ENCODE data around the gene SFMBT2. TPM values are rescaled to one million over a fixed set of nuclear protein-coding genes. Genes with fewer than 3 reads are reported as not detected.
"Not testable (repeated sequence)": the region's sequence is repeated elsewhere in the genome, so short reads cannot be mapped to it uniquely, and the experiment has no call there.

Gene SFMBT2
- total RNA-seq, 1 experiment from 2014 or later = 4.0 TPM

DNA sequence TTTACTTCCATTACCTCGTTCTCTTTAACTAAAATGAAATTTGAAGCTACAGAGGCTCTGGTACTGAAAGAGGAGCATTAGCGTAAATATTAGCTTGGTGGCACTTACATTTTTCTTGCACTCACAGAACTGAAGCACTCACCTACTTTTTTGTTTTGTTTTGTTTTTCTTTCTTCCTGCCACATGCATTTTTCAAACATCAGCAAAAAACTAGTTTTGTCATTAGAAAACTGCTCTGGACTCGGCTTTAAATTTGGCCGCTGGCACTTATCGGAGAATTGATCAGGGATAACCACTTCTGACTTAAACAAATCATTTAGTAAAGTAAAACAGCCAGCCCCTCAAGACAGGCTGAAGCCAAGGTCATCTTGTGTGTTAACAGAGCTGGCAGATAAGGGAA is 216.3 kb downstream of the SFMBT2 start:
- DNase-seq (ENCODE audit: extremely low read depth, low read depth) = no peak

DNA sequence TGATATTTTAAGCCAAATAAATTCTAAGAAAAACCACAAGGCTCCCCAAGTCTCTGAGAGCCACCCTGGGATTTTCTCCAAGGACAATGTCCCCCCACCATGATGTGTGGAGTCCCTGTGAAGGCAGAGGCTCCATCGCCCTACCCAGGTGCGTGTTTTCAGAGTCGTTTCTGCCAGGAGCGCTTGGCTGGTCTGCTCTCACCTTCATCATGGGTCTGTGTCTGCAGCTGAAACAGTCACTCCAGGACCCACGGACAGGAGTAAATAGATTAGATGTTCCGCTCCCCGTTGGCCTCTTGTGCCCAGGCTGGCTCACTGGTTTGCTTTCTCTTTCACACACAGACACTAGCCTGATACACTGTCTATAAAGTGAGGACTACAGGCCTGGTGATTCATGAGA is 217.5 kb downstream of the SFMBT2 start:
- no peak for DNase-seq (ENCODE audit: extremely low read depth, low read depth)

DNA sequence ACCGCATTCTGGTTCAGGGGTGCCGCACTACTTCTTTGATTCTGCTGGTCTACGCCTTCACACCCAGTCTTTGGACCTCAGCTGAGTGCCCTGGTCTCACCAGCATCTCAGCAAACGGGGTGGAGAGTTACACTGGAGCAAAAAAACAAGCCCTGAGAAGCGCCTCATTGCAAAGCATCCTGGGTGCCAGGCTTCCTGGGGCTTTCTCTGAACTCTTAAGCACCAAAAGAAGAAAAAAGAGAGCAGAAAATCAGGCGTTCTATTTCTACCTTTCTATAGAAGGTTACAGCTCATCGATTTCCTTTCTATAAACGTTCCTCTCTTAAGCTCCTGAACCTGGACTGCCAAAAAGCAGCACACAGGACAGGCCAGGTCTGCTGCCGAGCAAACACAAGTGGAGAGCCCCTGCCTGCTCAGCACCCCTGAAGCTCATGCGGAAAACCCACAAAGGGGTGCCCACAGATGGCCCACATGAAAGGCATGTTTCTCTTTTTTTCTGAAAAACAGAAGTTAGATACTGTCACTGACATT is 217.9 kb downstream of the SFMBT2 start:
- DNase-seq (ENCODE audit: extremely low read depth, low read depth) = no peak

DNA sequence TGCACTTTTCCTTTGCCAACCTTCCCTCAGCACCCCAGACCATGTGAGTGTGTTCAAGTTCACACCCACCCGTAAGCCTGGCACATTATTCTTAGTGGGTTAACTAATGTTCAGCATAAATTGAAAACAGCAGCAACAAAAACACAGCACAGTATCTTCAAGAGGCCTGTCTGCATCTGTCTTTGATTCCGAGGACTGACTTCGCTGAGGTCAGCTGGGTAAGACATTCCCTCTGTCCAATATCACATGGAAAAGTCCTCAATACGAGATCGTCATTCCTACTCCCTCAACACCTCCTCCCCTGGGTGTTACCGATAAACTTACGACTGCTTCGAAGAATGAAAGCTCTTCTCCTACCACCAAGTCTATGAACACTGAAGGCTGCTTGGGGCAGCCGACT is 218.8 kb downstream of the SFMBT2 start:
- no peak for DNase-seq (ENCODE audit: extremely low read depth, low read depth)

DNA sequence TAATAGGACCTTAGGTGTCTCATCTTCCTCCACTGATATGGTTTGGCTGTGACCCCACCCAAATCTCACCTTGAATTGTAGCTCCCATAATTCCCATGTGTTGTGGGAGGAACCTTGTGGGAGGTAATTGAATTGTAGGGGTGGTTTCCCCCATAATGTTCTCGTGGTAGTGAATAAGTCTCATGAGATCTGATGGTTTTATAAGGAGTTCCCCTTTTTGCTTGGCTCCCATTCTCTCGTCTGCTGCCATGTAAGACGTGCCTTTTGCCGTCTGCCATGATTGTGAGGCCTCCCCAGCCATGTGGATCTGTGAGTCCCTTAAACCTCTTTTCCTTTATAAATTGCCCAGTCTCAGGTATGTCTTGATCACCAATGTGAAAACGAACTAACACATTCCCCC is 220.1 kb downstream of the SFMBT2 start:
- not testable (repeated sequence) for DNase-seq (ENCODE audit: extremely low read depth, low read depth)

DNA sequence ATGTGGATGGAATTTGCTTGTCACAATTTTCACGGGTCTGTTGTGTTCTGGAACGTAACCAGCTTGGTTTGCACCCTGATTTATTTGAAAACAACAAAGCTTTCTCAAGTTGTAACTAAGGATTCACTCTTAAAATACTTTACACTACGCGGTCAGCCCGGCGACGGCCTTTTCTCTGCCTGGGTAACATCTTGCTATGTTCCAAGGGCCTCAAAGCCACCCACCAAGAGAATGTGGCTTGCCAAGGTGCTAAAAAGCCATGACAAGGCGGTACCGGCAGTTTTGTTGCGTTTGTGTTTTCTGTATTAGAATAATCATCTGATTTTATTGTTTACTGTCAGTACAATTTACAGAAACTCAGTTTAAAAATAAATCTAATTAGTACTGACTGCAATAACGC is 220.9 kb downstream of the SFMBT2 start:
- no peak for DNase-seq (ENCODE audit: extremely low read depth, low read depth)

DNA sequence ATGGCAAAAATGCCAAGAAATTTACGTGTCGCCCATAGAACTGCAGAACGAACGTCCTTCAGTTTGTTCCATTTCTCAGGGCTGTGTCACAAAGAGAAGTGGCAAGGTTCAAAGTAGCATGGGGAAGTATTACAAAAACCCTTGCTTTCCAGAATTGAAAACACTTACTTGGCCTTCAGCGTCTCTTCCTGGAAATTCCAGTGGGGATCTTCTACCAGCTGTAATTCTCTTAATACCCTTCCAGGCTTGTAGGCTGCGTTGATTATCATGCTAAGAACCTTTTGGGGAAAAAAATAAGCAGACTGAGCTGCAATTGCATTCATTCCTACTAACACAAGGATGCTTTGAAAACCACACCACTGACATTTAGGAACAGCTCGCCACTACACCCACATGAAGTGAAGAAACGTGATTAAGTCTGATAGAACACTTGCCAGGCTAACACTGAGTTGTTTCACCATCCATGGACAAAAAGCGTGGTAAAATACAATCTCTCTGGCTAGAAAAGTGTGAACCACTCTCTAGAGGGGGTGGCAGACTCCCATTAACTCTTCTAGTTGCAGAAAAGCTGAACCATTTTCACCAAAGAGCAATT is 222.3 kb downstream of the SFMBT2 start:
- DNase-seq (ENCODE audit: extremely low read depth, low read depth) = no peak

DNA sequence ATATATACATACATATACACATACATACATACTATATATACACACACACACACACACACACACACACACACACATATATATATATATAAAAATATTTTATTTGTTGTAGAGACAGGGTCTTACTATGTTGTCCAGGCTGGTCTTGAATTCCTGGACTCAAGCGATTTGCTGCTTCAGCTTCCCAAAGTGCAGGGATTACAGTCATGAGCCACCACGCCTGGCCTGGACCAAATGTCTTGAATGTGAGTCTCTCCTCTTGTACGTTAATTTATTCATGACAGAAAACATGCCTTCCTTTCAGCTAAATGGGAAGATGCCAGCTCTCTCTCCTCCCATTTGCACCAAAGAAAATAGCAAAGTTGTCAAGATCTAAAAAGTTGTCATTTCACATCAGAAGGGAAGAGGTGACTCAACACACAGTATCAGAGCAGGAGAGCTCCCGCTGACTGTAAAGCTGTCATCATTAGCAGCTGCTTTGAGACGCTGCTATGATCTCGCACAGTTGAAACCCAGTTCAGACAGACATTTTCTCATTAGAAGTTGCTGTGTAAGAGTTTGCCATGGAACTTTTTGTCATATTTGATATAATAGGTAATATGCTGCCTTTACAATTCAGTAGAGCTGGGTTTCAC is 224.3 kb downstream of the SFMBT2 start:
- DNase-seq (ENCODE audit: extremely low read depth, low read depth) = no peak

DNA sequence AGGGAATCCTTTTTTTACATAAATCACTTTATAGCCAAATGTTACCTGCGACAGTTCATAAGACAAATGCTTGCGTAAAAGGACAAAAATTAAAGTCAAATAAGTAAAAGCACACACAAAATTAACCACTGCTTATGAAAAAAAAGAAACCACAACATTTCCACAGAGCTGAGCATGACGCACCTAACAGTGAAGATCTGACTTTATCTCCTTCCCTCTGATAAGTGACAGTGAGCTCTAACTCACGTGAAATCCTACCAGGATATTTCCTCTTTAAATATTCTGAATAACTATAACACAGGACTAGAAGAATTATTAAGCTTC is 225.5 kb downstream of the SFMBT2 start:
- DNase-seq (ENCODE audit: extremely low read depth, low read depth) = no peak

DNA sequence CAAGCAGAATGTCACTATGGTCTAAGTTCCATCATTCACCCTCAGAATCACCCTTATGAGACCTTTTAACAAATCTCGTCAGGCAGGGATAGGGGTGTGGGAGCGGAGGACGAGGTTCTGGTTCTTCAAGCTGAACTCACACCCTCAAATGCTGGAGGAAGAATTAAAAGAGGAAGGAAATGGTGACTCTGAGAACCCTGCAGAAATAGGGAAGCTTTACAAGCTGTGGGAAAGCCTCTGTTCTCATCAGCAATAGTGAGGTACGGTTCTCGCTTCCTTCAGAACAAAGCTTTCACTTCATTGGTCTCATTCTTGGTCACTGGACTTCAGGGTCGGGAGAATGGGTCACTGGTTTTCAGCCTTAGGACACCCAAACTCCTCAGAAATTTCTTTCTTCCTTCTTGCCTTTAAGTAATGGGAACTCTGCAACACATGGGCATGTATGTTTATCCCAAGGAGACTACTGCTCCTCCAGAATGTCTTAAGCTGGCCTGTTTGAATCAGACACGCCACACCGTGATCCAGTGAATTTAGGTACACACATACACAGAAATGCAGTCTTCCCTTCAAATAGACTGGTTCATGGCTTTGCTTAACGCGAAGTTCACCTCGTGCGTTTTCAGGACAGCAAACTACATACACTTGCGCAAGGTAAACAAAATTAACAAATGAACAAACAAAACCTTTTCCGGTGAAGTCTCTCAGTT is 226.0 kb downstream of the SFMBT2 start:
- DNase-seq (ENCODE audit: extremely low read depth, low read depth) = no peak

DNA sequence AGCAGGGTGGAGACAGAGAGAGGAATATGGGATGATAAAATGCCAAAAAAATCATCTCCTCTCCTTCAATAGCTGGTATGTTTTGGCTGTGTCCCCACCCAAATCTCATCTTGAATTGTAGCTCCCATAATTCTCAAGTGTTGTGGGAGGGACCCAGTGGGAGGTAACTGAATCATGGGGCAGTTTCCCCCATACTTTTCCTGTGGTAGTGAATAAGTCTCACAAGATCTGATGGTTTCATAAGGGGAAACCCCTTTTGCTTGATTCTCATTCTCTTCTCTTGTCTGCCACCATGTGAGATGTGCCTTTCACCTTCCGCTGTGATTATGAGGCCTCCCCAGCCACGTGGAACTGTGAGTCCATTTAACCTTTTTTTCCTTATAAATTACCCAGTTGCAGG is 226.7 kb downstream of the SFMBT2 start:
- DNase-seq (ENCODE audit: extremely low read depth, low read depth) = not testable (repeated sequence)

DNA sequence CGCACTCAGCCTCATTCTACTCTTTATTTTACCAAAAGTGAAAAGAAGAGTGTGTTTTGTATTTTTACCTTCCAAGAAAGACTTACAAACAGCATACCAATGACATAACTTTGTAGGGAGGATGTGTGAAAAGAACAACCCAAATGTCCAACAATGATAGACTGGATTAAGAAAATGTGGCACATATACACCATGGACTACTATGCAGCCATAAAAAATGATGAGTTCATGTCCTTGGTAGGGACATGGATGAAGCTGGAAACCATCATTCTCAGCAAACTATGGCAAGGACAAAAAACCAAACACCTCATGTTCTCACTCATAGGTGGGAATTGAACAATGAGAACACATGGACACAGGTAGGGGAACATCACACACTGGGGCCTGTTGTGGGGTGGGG is 228.5 kb downstream of the SFMBT2 start:
- not testable (repeated sequence) for DNase-seq (ENCODE audit: extremely low read depth, low read depth)

DNA sequence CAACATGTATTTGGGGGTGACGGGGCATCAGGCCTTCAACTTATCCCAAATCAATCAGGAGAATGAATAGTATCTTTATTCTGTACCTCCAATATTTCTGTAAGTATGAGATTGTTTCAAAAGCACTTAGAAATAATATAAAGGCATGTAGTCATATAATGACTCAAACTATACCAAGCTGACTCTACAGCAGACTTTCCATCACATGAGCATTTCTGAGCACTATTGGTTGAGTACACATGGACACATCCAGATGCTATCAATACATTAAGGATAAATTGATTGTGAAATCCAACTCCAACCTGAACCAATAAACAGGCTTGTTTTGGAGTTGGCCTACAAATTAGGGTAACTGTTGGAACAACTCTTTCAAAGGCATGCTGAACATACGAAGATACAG is 229.4 kb downstream of the SFMBT2 start:
- no peak for DNase-seq (ENCODE audit: extremely low read depth, low read depth)

DNA sequence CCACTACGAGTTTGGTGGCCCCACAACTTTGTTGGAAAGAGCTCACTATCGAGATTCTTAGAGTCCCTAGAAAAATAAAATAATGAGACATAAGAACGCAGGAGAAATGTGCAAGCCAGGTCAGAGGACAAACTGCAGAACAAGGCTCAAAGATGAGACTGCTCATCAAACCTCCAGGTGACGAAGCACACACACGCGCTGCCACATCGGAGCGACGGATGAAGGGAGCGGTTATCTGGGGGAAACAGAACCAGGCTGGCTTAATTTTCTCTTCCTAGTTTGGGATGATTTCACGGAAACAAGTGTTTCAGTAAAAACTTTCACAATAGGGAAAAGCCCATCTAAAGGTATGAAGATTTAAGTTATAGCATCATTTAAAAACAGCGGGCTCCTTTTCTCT is 231.3 kb downstream of the SFMBT2 start:
- DNase-seq (ENCODE audit: extremely low read depth, low read depth) = no peak

DNA sequence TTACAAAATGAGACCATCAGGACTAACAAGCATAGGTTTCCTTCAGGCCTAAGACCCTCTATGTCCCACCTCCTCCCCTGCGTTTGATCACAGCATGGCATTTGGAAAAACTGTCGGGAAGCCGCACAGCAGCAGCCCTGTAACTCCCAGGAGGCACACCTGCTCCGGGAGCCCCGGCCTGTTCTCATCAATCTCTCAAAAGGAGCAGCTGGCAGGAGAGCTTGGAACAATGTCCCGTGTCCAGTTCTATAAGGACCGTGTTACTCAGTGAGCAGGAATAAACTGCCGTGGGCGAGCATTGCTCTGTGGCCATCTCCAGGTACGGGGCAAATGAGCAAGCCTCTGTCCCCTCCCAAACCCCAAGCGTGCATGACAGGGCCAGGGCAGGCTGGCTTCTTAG is 236.9 kb downstream of the SFMBT2 start:
- no peak for DNase-seq (ENCODE audit: extremely low read depth, low read depth)

DNA sequence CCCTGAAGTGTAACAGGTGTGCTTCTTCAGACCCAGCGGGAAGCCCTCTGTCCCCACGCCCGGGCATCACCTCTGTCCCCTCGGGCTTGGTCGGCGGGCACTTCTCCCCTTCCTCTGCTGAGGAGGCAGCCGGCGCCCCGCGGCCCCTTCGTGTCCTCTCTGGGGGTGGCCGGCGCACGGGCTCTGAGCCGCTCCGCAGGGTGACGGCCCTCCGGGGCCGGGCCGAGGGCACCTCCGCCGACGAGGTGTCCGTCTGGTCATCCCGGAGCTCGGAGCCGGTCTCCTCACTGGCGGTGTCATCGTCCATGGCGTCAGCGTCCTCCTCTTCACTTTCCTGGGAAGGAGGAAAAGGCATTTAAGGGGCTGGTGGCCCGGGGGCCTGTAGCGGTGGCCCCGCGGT is 239.0 kb downstream of the SFMBT2 start:
- DNase-seq (ENCODE audit: extremely low read depth, low read depth) = no peak

DNA sequence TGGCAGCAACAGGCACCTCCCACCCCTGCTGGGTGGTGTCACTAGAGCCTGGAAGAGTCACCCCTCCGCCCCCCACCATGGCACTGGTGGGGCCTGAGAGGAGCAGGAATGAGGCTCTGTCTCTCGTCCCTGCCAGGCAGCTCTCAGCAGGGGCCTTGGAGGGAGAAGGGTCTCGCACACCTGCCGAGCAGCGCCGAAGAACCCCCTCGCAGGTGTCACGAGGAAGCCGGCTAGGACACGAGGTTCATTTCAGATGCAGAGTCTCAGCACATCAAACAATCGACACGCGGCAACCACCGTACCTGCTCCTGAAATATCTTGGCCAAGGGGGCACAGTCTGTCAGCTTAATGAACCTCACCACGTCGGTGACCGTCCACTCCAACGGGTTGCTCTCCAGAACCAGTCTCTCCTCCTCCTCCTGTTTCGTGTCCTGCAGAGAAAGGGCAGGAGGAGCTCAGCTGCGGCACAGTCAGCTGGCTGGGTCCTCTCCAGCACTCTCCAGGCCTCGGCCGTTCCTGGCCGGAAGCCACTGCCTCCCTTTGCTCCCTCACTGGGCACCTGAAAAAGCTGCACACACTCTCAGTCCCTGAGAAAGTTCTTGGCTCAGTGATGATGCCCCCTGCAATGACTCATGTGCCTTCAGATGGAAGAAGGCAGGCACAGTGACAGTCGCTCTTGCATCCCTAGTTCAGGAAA is 240.1 kb downstream of the SFMBT2 start:
- no peak for DNase-seq (ENCODE audit: extremely low read depth, low read depth)

DNA sequence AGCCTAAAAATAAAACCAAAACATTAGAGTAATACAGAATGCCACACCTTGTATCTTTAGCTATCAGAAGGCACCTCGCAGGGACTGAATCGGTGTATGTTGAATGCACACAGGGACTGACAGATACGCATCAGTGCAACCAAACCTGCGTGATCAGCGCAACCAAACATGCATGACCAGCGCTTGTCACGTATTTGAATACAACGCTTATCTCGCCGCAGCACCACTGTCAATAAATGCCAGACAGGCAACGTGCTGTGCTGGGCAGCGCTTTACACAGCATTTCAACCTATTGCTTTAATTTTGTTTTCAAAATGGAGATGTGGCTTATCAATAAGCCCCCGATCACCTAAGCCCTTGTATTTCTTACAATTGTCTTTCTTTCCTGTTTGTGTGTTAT is 242.4 kb downstream of the SFMBT2 start:
- DNase-seq (ENCODE audit: extremely low read depth, low read depth) = no peak

DNA sequence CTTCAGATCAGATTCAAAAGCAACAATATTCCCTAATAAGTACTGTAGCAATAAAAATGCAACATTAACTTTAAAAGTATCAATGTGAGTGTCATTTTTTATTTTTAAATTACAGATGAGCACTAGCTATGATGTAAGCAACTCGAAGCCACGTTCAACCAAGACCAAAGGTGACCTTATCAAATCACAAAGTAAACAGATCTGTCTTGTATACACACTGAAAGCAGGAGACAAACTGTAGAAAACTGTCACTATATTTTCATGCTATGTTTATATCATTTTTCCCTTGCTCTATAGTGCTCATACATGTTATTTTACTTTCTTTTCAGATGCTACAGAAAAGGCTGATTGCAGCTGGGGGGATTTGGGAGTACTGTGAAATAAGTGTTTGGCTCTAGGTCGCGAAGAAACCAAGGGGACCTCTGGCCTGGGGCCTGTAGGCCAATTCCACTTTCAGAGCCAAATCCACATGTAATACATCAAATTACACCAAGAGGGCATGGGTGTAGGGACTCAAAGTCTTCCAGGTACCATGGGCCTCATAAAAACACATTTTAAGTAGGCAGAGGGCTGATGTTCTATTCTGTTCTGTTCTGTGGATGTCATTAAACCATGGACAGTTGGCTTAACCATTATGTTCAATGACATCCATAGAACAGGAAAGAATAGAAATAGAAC is 245.2 kb downstream of the SFMBT2 start:
- no peak for DNase-seq (ENCODE audit: extremely low read depth, low read depth)

DNA sequence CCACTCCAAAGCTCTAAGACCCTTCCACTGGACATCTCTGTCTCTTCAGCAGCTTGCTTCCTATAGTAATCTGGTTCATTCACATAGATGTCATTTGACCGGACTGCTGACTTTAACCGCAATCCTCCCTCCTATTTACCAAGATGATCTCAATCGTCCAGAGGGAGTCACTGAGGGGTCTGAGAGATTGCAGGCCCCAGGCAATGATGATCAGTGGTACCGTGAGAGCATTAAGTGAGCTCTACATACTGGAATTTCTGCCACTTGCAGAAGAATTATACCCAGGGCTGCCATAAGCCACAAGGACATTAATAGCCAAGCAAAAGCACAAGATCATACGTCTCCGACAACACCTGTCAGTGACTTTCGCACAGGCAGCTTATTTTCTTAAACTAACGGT is 245.9 kb downstream of the SFMBT2 start:
- DNase-seq (ENCODE audit: extremely low read depth, low read depth) = no peak

DNA sequence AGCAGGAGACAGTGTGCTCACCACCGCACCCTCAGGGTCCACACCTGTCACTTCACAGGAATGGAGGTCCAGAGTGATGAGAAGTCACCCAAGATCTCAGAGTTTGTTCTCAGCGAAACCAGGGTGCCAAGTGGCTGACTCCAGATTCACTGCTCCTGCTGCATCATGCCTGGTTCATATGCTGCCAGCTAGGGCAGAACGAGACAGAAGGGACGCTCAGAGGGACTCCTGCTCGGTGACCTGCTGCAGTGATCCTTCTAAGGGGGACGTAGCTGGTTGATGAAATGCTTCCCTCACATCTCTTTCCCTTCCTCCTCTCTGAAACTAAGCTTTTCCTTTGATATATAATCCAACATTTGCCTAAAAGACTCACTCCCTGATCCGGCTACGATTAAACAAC is 248.5 kb downstream of the SFMBT2 start:
- DNase-seq (ENCODE audit: extremely low read depth, low read depth) = no peak
